GM21360 (cell line): ENCODE data around the gene TDP1.
A peak's percentile ranks its signal among the peaks of the same experiment; 100 is the strongest.

Source experiments
- ATAC-seq: cut with Tn5 transposase; IDR thresholded peaks from one replicate; pipeline ENCODE4 v1.9.1; 2021; ENCODE audit warnings: mild to moderate bottlenecking, moderate library complexity; ENCODE audit not compliant: unreplicated experiment

Gene TDP1

DNA sequence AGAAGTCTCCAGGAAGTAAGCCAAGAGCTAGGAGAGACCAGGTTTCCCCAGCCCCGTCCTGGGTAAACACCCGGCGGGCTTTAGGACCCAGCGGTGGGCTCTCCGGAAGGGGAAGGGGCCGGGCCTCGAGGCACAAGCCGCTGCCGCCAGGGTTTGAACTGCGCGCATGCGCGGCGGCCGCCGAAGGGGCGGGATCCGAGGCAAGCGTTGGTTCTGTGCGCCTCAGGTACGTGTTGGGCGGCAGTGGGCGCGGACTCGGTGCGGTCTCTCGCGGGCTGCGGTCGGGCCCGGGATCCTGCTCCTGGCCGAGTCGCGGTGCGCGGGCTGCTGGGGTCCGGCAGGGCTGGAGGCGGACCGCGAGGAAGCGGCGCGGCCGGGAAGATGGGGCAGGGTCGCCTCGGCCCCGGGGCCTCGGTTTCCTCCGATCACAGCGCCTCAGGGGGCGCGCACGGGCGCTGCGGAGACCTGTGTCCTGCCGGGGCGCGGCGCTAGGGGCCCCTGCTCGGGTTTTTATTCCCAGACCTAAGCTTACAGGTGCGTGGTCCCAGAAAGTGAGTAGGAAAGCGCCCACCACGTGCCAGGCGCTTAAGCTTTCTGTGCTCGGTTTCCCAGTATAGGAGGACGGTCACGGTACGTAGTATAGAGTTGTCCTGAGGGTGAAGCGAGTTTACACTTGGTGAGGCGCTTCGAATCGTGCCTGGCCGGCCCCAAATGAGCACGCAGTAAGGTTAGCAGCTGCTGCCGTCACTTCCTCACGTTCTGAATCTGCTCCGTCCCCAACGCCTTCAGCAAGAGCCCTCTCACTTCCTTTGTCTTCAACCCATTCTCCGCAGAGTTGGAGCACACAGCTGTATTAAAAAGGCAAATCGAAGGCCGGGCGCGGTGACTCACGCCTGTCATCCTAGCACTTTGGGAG is at the start of gene TDP1:
Gene TDP1 (plus strand): TSS at position 183 of the 916 bp plus-strand sequence. CDS start 7,188 bp downstream, outside the sequence.
- ATAC-seq, result peak; percentile 56

DNA sequence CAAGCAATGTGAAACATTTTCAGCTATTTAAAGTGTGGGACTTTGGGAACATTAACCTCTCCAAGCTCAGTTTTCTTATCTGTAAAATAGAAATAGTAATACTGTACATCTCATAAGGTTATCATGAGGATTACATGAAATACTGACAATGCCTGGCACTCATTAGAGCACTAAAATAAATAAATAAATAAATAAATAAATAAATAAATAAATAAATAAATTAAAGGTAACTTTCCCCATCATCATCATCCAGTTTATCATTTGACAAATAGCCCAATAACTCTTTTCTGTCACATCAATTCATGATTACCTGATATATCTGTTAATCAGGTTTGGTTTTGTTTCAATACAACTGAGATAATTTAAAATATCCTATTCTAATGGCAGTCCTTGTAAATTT is 49.7 kb upstream of the TDP1 start:
- ATAC-seq, result no peak

GRCh38 chr14:89907655-89908054 is 48.1 kb upstream of the TDP1 start:
- no peak for ATAC-seq

GRCh38 chr14:89908712-89909450 is 46.8 kb upstream of the TDP1 start:
- ATAC-seq, result no peak

- ATAC-seq, result no peak
Measured at GRCh38 chr14:89909586-89909985, 46.1 kb upstream of the TDP1 start.

DNA sequence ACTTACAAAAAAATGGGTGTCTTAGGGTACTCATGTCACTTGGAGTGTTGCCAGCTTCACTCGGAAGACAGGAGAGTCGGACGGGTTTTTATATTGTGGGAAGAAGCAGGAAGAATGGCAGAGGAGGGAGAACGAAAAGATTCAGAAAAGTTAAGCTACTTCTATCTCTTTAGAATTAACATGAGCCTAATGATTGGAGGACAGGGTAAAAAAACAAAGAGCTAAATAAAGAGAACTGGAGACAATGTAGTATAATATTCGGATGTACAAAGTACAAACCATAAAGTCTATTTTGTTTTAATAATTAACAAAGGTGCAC is 45.1 kb upstream of the TDP1 start:
- ATAC-seq, result no peak

DNA sequence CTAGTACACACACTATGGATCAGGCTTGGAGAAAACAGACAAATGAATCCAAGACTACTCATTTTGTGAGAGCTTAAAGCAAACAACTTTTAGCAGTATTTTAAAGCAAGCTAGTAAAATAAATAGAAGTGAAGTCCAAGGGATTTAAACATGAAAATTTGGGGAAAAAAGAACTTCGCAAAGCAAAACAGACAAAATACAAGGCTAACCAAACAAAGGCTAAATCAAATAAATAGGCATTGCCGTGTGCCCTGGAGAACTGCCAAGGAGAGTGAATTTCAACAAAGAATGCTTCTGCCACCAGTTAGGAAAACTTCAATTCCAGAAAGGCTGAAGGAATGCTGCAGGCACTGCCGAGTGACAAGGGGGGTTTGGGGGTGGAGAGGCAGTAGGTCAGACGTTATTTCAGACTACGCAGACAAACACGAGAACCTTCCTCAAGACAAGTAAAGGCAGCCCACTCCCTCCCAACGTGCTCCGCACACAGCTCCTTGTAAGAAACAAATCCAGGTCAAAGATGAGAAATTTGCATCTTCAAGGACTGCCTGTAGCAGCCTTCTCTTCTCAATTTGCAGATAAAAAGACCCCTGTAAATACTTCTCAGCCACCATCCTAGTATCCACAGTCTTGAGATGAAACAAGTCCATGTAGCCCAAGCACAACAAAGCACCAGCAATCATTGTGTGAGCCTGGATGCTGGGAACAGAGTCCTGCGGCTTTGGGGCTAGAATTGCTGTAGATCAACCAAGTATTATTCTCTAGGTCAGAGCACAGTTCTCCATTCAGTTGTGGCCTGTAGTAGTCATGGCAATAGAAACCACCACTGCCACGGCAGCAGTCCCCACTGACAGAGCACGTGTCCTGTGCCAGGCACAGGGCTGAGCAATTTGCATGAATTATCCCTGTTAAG is 44.5 kb upstream of the TDP1 start:
- no peak for ATAC-seq

DNA sequence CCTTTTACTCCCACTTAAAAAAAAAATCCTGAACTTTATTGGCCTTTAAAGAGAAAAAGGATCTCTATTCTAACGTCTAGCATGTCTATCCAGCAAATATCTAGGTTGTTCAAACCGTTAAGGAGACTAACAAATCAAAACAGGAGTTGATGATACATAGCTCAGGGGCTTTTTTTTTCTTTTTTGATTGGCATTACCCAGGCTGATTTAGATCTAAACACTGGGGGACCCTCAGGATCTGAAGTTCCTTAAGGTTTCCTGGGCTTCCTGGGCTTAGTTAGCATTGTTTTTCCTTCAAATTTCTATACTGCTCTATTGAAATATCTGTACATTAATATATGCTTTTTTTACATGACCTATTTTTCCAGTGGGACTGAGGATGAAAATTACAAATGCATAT is 43.5 kb upstream of the TDP1 start:
- no peak for ATAC-seq

DNA sequence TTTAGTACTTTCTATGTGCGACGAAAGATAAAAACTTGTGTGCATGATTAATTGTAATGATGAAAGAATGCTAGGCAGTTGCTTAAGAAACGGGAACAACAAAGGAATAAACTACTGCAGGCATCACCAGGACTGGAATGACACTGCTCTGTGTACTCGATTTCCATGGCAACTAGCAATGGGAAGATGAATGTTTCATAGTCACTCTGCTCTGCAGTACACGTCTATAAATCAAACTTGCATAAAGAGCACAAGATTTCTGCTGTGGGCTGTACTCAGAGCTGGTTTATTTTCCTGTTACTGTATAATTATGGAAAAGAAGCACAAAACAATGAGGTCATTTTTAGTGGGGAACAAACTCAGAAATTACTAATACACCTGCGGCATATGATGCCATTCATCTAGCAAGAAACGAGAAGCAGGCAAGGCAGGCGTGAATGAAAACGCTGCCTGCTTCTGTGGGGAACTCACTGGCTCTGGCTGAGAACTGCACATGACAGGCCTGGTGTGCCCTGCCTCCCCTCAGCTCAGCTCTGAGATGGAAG is 43.0 kb upstream of the TDP1 start:
- ATAC-seq, result no peak

DNA sequence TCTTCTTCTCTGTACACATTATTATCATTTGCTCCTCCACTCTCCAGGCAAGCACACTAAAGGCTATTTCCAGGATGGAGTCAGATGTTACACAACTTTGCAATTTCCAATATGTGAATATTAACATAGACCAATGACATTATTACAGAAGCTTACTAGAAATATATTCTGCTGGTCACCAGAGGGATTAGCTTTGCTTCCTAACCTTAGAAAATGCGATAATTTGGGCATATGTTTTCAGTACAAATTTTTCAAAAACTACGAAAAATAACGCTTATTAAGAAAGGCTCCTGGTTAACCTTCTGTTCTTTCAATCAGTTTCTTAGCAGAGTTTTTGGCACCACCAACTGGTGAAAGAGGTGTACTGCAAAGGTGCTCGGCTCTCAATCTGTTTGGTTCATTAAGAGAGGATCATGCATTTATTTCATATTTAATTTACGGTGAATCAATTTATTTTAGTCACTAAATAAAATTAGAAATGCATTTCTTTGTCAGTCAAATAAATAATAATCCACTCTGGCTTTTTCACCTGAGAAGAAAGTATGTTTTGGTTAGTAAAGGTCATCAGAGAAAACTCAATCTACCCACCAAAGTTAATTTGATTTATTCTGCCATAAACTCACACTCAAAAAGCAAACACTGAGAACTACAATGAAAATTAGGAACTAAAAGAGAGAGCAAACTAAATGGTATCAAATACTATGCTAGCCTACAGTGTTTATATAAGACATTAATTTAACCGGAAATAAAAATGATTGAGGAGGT is 40.4 kb upstream of the TDP1 start:
- no peak for ATAC-seq

GRCh38 chr14:89918721-89919120 is 37.0 kb upstream of the TDP1 start:
- no peak for ATAC-seq

- ATAC-seq, result no peak
Measured at GRCh38 chr14:89920056-89920455, 35.7 kb upstream of the TDP1 start.

DNA sequence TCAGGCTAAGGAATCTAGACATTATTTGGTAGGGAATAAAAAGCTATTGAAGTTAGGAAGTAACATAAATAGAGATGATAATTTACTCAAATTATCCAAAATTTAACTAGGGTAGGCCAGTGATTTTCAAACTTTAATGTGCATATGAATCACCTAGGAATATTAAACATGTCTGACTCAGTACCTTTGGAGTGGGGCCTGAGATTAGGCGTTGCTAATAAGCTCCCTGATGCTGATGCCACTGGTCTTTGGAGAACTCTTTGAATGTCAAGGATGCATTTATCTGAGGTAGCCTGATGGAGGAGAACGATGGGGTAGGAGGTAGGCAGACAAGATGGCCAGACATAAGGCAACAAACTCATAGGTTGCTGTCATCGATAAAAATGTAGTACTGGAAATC is 34.4 kb upstream of the TDP1 start:
- ATAC-seq, result no peak

GRCh38 chr14:89922031-89922907 is 33.5 kb upstream of the TDP1 start:
- ATAC-seq, result no peak

- no peak for ATAC-seq
Measured at GRCh38 chr14:89924268-89924667, 31.5 kb upstream of the TDP1 start.

DNA sequence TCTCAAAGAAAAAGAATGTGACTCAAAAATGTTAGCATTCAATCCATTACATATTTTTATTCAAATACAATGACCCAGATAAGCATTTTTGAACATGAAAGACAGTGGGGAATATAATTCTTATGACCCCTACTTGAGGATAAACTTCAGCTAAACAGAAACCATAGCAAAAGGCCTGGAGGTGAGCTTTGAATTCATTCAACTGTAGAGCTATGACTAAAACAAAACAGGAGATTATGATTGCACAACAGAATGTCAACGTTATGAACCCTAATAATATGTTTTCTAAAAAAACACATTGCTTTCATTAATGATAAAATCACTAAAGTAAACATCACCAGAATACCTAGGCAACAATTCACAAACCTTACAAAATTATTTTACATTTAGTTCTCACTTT is 29.0 kb upstream of the TDP1 start:
- no peak for ATAC-seq

- no peak for ATAC-seq
Measured at GRCh38 chr14:89927186-89927865, 28.4 kb upstream of the TDP1 start.

- ATAC-seq, result no peak
Measured at GRCh38 chr14:89933002-89933401, 22.7 kb upstream of the TDP1 start.
